IPS-20b (cell line): ENCODE data around the gene ACAN.
"Not testable (repeated sequence)": the region's sequence is repeated elsewhere in the genome, so short reads cannot be mapped to it uniquely, and the experiment has no call there.

Source experiments
- H3K27ac ChIP-seq: one replicate; pipeline ENCODE4 v1.5.1; 2013; ENCODE audit warnings: low read length
- H3K27me3 ChIP-seq: 2 replicates; pipeline ENCODE4 v1.6.1; 2013; ENCODE audit warnings: mild to moderate bottlenecking, low read length, inconsistent platforms; ENCODE audit not compliant: insufficient read depth
- H3K36me3 ChIP-seq: 2 replicates; pipeline ENCODE4 v1.6.1; 2013; ENCODE audit warnings: low read depth, mild to moderate bottlenecking, inconsistent platforms, low read length, moderate library complexity; ENCODE audit not compliant: insufficient read depth
- H3K4me1 ChIP-seq: 2 replicates; pipeline ENCODE4 v1.6.1; 2013; ENCODE audit warnings: mild to moderate bottlenecking, control low read depth, inconsistent platforms, low read length, moderate library complexity; ENCODE audit not compliant: insufficient read depth
- H3K4me3 ChIP-seq: 2 replicates; pipeline ENCODE4 v1.5.1; 2013; ENCODE audit warnings: mild to moderate bottlenecking, low read length, inconsistent platforms
- H3K9ac ChIP-seq: 2 replicates; pipeline ENCODE4 v1.6.1; 2013; ENCODE audit warnings: low read depth, mild to moderate bottlenecking, inconsistent platforms, low read length, moderate library complexity
- H3K9me3 ChIP-seq: 2 replicates; pipeline ENCODE4 v1.6.1; 2013; ENCODE audit warnings: mild to moderate bottlenecking, low read depth, low read length, inconsistent platforms; ENCODE audit not compliant: insufficient read depth

The ACAN gene

DNA sequence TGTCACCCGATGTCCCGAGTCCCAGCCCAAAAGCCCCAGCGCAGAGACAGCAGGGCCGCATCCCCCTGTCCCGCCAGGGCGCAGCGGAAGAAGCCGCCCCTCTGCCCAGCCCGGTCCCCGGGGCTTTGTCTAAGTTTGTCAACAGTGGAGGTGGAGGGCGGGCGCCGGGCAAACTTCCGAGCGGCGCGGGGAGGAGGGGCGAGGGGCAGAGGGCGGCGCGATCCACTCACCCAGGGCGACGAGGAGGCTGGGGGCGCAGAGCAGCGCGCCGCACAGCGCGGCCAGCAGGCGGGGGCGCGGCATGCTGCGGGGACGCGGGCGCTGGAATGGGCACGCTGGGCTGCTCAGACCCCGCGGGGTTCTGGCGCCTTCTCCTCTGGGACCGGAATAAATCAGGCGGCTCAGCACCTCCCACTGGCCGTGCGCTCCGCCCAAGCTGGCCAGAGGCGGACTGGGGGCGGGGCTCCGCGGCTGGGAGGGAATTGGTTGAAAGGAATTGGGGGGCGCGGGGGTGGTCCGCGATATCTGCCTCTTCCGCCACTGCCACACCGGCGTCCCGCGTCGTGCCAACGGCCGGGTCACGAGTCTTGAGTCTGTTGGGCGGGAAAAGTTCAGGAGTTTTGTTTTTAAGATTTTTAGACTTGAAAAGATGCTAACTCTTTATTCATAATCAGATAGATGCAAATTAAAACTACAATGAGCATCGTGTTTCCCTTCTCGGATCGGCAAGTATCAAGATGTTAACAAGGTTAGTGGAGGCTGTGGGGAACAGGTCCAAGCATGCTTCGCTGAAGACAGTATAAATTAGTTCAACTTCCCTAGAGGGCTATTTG is 110.0 kb downstream of the ACAN start, which contains the start of gene MFGE8:
MFGE8 (minus strand) TSS at position 363 of the 833 bp plus-strand sequence; CDS start at position 303, 60 bp downstream.
- H3K36me3 ChIP-seq = peaks cover 38% of the 10 kb centered on the region
- H3K4me1 ChIP-seq = peaks cover 17% of the 10 kb centered on the region; the same call in 1 of the 2 replicates
- no peaks in the 10 kb centered on the region for H3K9me3 ChIP-seq
- H3K9ac ChIP-seq = peak within 1 kb of the TSS; percentile 97
- no peaks in the 10 kb centered on the region for H3K27me3 ChIP-seq
- peak within 1 kb of the TSS; percentile 98 for H3K4me3 ChIP-seq
- peak within 1 kb of the TSS; percentile 79 for H3K27ac ChIP-seq

DNA sequence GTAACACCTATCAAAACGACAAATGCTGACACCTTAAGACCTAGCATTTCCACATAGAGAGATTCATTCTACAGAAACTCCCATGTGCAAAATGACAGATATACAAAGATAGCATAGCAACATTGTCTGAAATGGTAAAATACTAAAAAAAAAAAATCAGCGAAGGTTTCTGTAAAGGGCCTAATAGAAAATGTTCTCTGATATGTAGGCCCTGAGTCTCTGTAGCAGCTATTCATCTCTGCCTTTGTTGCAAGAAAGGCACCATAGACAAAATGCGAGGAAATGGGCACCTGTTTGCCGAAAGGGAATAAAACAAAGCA is 110.6 kb downstream of the ACAN start:
- H3K4me1 ChIP-seq = peaks cover 17% of the 10 kb centered on the region; the same call in 1 of the 2 replicates
- H3K27ac ChIP-seq = peak overlapping the region; percentile 68
- peak overlapping the region; percentile 97 for H3K9ac ChIP-seq

DNA sequence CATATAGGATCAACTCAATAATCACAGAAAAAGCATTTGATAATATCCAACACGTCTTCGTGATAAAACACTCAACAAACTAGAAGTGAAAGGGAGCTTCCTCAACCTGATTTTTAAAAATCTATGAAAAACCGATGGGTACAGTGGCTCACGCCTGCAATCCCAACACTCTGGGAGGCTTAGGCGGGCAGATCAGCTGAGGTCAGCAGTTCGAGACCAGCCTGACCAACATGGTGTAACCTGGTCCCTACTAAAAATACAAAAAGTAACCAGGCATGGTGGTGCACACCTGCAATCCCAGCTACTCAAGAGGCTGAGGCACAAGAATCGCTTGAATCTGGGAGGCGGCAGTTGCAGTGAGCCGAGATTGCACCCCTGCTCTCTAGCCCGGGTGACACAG is 112.1 kb downstream of the ACAN start:
- Histone ChIP-seq H3K27ac (no peak overlapping the region), H3K9me3 (no peaks in the 10 kb centered on the region), H3K27me3 (no peaks in the 10 kb centered on the region), H3K9ac (no peak overlapping the region), H3K4me1 (peaks cover 8% of the 10 kb centered on the region; the same call in 1 of the 2 replicates), H3K36me3 (peaks cover 17% of the 10 kb centered on the region; the same call in 1 of the 2 replicates), H3K4me3 (no peak overlapping the region)

More for the DNA sequence above, 110.6 kb downstream of the ACAN start:
- Histone ChIP-seq H3K4me3 (peak overlapping the region; percentile 98), H3K27me3 (no peaks in the 10 kb centered on the region), H3K9me3 (no peaks in the 10 kb centered on the region), H3K36me3 (peaks cover 32% of the 10 kb centered on the region)

DNA sequence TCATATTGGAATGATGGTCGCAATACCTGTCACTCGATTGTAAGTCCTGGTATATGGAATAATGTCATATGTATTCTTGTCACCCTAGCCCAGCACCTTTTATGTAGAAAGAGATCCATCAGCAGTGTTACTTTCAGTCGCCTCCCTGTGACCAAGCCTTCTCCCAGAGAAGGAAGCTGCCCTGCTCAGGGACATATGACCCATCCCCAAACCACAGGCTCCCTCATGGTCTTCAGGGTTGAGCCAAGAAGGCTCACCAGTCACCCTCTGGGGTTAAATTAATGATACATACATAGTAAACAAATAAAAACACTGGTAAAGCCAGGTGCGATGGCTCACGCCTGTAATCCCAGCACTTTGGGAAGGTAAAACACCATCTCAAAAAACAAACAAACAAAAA is 114.5 kb downstream of the ACAN start:
- Histone ChIP-seq H3K4me1 (no peaks in the 10 kb centered on the region), H3K9ac (no peak overlapping the region), H3K36me3 (no peaks in the 10 kb centered on the region), H3K4me3 (no peak overlapping the region), H3K27me3 (no peaks in the 10 kb centered on the region), H3K9me3 (no peaks in the 10 kb centered on the region), H3K27ac (no peak overlapping the region)

DNA sequence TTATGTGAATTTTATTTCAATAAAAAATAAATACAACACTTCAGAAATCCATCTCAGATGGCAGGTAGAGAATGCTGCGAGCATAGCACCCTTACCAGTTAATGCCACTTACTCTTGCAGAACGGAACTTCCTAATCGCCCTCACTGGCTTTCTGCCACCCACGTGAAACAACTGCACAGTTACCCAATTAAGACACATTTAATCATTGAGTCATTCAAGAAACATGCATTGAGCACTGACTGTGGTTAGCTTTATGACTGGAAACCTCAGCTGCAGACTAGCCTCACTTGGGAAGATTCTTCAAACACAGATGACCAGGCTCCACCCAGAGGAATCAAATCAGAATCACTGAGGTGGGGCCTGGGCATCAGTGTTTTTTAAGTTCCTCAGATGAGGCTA is 115.5 kb downstream of the ACAN start:
- Histone ChIP-seq H3K9ac (no peak overlapping the region), H3K4me1 (no peaks in the 10 kb centered on the region), H3K36me3 (no peaks in the 10 kb centered on the region), H3K27me3 (no peaks in the 10 kb centered on the region), H3K9me3 (no peaks in the 10 kb centered on the region), H3K27ac (no peak overlapping the region), H3K4me3 (no peak overlapping the region)

DNA sequence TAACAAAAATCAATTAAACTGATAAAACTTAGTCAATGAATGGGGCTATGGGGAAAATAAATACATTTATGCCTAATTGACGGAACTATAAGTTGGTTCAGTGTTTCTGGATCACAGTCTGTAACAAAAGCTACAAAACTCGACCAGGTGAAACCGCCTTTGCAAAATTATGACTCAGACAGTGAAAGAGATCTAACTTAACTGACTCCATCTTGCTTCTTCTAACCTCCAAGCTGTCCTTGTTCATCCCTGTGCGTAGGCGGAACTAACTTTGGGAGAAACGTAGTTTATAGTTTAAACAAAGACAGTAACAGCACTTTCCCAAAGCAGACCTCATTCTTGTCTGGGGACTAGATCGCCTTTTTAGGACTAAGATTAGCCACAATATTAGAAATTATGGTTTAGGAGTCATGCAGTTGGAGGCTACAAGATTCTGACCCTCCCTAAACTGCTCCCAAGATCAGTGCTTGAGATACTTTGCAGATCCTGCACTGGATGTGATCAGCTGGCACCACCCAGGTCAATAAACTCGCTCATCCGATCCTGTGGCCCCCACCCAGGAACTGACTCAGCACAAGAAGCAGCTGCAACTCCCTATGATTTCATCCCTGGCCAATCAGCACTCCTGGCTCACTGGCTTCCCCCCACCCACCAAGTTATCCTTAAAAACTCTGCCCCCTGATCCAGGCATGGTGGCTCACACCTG is 117.1 kb downstream of the ACAN start:
- H3K9me3 ChIP-seq = no peaks in the 10 kb centered on the region
- H3K27me3 ChIP-seq = no peaks in the 10 kb centered on the region
- no peak overlapping the region for H3K4me3 ChIP-seq
- no peaks in the 10 kb centered on the region for H3K36me3 ChIP-seq
- no peaks in the 10 kb centered on the region for H3K4me1 ChIP-seq
- no peak overlapping the region for H3K9ac ChIP-seq
- no peak overlapping the region for H3K27ac ChIP-seq

DNA sequence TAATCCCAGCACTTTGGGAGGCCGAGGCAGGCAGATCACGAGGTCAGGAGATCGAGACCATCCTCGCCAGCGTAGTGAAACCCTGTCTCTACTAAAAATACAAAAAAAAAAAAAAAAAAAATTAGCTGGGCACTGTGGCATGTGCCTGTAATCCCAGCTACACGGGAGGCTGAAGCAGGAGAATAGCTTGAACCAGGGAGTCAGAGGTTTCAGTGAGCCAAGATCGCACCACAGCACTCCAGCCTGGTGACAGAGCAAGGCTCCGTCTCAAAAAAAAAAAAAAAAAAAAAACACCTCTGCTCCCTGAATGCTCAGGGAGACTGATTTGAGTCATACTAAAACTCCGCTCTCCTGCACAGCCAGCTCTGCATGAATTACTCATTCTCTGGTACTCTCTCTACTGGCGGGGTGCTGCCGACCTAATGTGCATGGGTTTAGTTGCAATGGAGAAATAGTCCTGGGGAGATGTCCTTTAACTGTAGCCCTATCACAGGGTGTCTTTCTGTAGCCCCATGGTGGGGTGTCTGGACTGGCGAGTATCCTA is 117.7 kb downstream of the ACAN start:
- not testable (repeated sequence) for H3K9ac ChIP-seq, H3K27ac ChIP-seq, H3K9me3 ChIP-seq, H3K36me3 ChIP-seq, H3K4me3 ChIP-seq, H3K4me1 ChIP-seq, H3K27me3 ChIP-seq
